ENCODE results near the gene FAAP100. TPM values are rescaled to one million over a fixed set of nuclear protein-coding genes. Genes with fewer than 3 reads are reported as not detected.

The FAAP100 gene
- polyA plus RNA-seq, 1 donor (not counting 4 experiments of a cell fraction or from before 2014, with no cell fraction given), result 3.8 TPM

DNA sequence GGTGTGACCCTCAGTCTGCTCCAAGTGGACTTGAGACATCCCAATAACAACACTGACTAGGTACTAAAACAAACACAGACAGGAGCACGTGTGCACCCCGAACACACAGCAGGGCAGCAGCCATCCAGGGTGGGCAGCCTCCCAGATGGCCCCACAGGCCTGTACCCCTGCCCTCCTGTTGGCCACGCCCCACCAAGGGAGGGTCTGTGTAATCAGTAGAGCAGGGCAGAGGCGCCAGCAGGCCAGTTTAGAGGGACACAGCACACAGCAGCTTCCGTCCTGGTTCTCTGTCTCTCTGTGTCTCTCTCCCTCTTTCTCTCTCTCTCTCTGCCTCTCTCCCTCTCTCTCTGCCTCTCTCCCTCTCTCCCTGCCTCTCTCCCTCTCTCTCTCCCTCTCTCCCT is 61.0 kb downstream of the FAAP100 start:
- Histone ChIP-seq H3K79me2 (ENCODE audit: control insufficient read depth, insufficient read depth, low read length) (no peaks in the 10 kb centered on the region), H3K4me3 (ENCODE audit: control insufficient read depth in 2 of 3, extremely low read depth in 1 of 3, insufficient read depth in 2 of 3, low read depth in 1 of 3, low read length in 3 of 3) (no peak overlapping the region), H2AFZ (ENCODE audit: control insufficient read depth, low read length) (no peak overlapping the region), H3K9me1 (ENCODE audit: control insufficient read depth, extremely low read depth, insufficient read depth, low read length) (no peaks in the 10 kb centered on the region), H3K9me3 (ENCODE audit: control insufficient read depth, low read depth, low read length) (no peaks in the 10 kb centered on the region), H3K4me2 (ENCODE audit: control insufficient read depth, extremely low read depth, insufficient read depth, low read depth, low read length) (no peak overlapping the region), H3K27ac (ENCODE audit: control insufficient read depth, insufficient read depth, low read length) (no peak overlapping the region), H3K4me1 (ENCODE audit: control insufficient read depth, extremely low read depth, insufficient read depth, low read length) (no peaks in the 10 kb centered on the region), H3K27me3 (ENCODE audit: control insufficient read depth, extremely low read depth, insufficient read depth, low read length) (peaks cover 28% of the 10 kb centered on the region), H4K20me1 (ENCODE audit: control insufficient read depth, extremely low read depth, insufficient read depth, low read length) (no peaks in the 10 kb centered on the region), H3K36me3 (ENCODE audit: control insufficient read depth in 2 of 2, extremely low read depth in 1 of 2, insufficient read depth in 2 of 2, low read length in 2 of 2) (no peaks in the 10 kb centered on the region), H3K9ac (ENCODE audit: control insufficient read depth, extremely low read depth, insufficient read depth, low read length) (no peak overlapping the region)
- DNase-seq (ENCODE audit: low read depth, low spot score), result no peak
- FAIRE-seq, result no peak
- TF ChIP-seq, protein P1, sequence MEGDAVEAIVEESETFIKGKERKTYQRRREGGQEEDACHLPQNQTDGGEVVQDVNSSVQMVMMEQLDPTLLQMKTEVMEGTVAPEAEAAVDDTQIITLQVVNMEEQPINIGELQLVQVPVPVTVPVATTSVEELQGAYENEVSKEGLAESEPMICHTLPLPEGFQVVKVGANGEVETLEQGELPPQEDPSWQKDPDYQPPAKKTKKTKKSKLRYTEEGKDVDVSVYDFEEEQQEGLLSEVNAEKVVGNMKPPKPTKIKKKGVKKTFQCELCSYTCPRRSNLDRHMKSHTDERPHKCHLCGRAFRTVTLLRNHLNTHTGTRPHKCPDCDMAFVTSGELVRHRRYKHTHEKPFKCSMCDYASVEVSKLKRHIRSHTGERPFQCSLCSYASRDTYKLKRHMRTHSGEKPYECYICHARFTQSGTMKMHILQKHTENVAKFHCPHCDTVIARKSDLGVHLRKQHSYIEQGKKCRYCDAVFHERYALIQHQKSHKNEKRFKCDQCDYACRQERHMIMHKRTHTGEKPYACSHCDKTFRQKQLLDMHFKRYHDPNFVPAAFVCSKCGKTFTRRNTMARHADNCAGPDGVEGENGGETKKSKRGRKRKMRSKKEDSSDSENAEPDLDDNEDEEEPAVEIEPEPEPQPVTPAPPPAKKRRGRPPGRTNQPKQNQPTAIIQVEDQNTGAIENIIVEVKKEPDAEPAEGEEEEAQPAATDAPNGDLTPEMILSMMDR (optimal IDR thresholded peaks at IDR 0.05 in 1 of 3, IDR thresholded peaks at IDR 0.05 in 1 of 3, conservative IDR thresholded peaks at IDR 0.05 in 1 of 3; ENCODE audit: extremely low read depth in 1 of 3, insufficient read depth in 2 of 3, low read length in 3 of 3), result no peak
- no peak for TF ChIP-seq EZH2 (IDR thresholded peaks at IDR 0.05; ENCODE audit: low read length)
- dilution Hi-C loops (cut with MboI; ENCODE audit: extremely low pct_ligation_motif_present, low sequenced_read_pairs), result no loop called here

DNA sequence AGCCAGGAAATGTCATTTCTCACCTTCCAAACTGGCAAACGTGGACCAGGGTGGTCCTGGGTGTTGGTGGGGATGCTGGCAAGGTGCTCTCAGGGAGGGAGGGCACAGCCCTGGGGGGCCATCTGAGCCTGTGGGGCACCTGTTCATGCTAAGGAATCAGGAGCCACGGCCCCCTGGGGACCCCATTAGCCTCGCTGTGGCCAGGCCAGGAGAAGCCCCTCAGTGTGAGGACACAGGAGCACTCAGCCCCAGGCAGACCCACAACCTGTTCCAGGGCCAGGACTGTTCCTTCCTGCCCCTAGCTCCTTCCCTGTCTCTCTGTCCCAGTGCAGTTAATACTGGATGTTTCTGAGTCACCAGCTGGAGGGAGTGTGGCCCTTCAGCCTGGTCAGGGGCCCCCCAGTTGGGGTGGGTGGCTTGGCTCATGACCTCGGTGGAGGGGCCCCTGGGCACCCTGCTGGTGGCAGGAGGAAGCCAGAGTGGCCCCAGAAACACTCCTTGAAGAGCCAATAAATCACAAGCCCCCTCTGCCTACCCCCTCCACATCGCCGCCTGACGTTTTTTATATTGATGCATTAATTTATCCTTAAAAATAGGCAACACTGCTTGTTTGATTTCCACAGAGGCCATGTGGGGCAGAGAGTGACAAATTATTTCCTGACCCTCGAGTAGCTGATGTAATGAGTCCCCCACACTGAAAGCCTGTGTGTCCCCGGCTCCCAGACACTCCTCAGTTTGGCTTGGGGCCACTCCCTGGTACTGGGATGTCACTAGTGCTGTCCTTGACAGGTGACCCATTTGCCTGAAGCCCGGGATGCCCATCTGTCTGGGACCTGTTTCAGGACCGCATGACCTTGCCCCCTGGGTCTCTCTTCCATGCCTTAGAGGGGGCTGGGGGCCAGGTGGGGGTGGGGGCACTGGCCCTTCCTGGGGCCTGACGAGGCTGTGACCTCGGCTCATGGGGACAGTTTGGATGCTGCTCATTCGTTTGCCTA is 61.9 kb downstream of the FAAP100 start:
- dilution Hi-C loops (cut with MboI; ENCODE audit: extremely low pct_ligation_motif_present, low sequenced_read_pairs), result no loop called here
- TF ChIP-seq, protein P1 (optimal IDR thresholded peaks at IDR 0.05 in 1 of 3, IDR thresholded peaks at IDR 0.05 in 1 of 3, conservative IDR thresholded peaks at IDR 0.05 in 1 of 3; ENCODE audit: extremely low read depth in 1 of 3, insufficient read depth in 2 of 3, low read length in 3 of 3), result no peak
- TF ChIP-seq EZH2 (IDR thresholded peaks at IDR 0.05; ENCODE audit: low read length), result no peak
- Histone ChIP-seq H3K4me1 (ENCODE audit: control insufficient read depth, extremely low read depth, insufficient read depth, low read length) (no peaks in the 10 kb centered on the region), H4K20me1 (ENCODE audit: control insufficient read depth, extremely low read depth, insufficient read depth, low read length) (no peaks in the 10 kb centered on the region), H3K4me3 (ENCODE audit: control insufficient read depth in 2 of 3, extremely low read depth in 1 of 3, insufficient read depth in 2 of 3, low read depth in 1 of 3, low read length in 3 of 3) (no peak overlapping the region), H3K36me3 (ENCODE audit: control insufficient read depth in 2 of 2, extremely low read depth in 1 of 2, insufficient read depth in 2 of 2, low read length in 2 of 2) (no peaks in the 10 kb centered on the region), H3K4me2 (ENCODE audit: control insufficient read depth, extremely low read depth, insufficient read depth, low read depth, low read length) (no peak overlapping the region), H3K9me3 (ENCODE audit: control insufficient read depth, low read depth, low read length) (no peaks in the 10 kb centered on the region), H3K79me2 (ENCODE audit: control insufficient read depth, insufficient read depth, low read length) (no peaks in the 10 kb centered on the region), H3K9ac (ENCODE audit: control insufficient read depth, extremely low read depth, insufficient read depth, low read length) (no peak overlapping the region), H2AFZ (ENCODE audit: control insufficient read depth, low read length) (no peak overlapping the region), H3K9me1 (ENCODE audit: control insufficient read depth, extremely low read depth, insufficient read depth, low read length) (no peaks in the 10 kb centered on the region), H3K27me3 (ENCODE audit: control insufficient read depth, extremely low read depth, insufficient read depth, low read length) (peaks cover 28% of the 10 kb centered on the region), H3K27ac (ENCODE audit: control insufficient read depth, insufficient read depth, low read length) (no peak overlapping the region)
- no peak for FAIRE-seq
- no peak for DNase-seq (ENCODE audit: low read depth, low spot score)

Small RNA genes within 50 kb of the gene (small RNA-seq; reads per million reads assigned to genes)
- 0 reads per million in 3 experiments for gene RF00019 (ENCODE audit: insufficient read length in 3 of 3, low read depth in 3 of 3, low replicate concordance in 1 of 3)

Other genes starting within 250 kb of the FAAP100 start
- gene BAHCC1, start 156.9 kb downstream of the FAAP100 start, polyA plus RNA-seq, result 0.52 to 1.0 TPM (median 0.80 TPM) in 3 replicates
- gene ACTG1, start 39.6 kb downstream of the FAAP100 start, polyA plus RNA-seq, result 1,003 to 6,215 TPM (median 1,867 TPM) in 3 replicates
- not detected in 3 replicates for gene FSCN2, start 24.0 kb downstream of the FAAP100 start, polyA plus RNA-seq
- gene NPLOC4, start 84.8 kb upstream of the FAAP100 start, polyA plus RNA-seq, result 64.0 to 76.2 TPM (median 71.7 TPM) in 3 replicates
- gene TSPAN10, start 84.8 kb upstream of the FAAP100 start, polyA plus RNA-seq, result 0.89 to 2.9 TPM (median 1.3 TPM) in 3 replicates
- gene PDE6G, start 104.2 kb upstream of the FAAP100 start, polyA plus RNA-seq, result 0.24 TPM in 1 of 3 replicates, not detected in the others
- gene OXLD1, start 114.3 kb upstream of the FAAP100 start, polyA plus RNA-seq, result 14.7 to 37.4 TPM (median 16.3 TPM) in 3 replicates
- gene CCDC137, start 114.4 kb upstream of the FAAP100 start, polyA plus RNA-seq, result 15.4 to 22.3 TPM (median 17.2 TPM) in 3 replicates
- 46.5 to 58.3 TPM (median 48.7 TPM) in 3 replicates for gene ARL16, start 131.4 kb upstream of the FAAP100 start, polyA plus RNA-seq
- gene HGS, start 131.7 kb upstream of the FAAP100 start, polyA plus RNA-seq, result 79.6 to 84.1 TPM (median 81.9 TPM) in 3 replicates
- gene MRPL12, start 151.0 kb upstream of the FAAP100 start, polyA plus RNA-seq, result 78.5 to 96.8 TPM (median 84.2 TPM) in 3 replicates
- gene SLC25A10, start 159.9 kb upstream of the FAAP100 start, polyA plus RNA-seq, result 12.7 to 18.0 TPM (median 15.9 TPM) in 3 replicates